ENCODE data around the gene KIFAP3.
"Not testable (repeated sequence)": the region's sequence is repeated elsewhere in the genome, so short reads cannot be mapped to it uniquely, and the experiment has no call there.

Gene KIFAP3

DNA sequence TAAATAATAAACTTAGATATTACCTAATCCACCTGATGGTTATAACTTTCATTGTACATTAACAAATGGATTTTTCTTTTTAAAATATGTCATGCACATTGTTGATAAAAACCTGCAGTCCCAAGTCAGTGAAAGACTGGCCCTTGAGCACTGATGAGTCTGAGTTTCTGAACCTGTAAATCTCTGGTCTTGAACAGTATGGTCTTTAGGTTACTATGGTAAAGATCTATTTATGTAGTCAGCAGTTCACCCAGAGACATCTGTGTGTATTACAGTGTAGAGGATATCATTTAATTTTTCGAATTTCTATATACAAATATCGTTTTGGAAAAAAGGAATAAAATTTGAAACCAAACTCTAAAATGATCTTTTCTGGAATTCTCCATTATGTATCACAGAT is 150.4 kb downstream of the KIFAP3 start:
- DNase-seq (ENCODE audit: low spot score) = no peak

- no peak for DNase-seq (ENCODE audit: low spot score)
These were observed 153.4 kb downstream of the KIFAP3 start for GRCh38 chr1:169921080-169921479.

DNA sequence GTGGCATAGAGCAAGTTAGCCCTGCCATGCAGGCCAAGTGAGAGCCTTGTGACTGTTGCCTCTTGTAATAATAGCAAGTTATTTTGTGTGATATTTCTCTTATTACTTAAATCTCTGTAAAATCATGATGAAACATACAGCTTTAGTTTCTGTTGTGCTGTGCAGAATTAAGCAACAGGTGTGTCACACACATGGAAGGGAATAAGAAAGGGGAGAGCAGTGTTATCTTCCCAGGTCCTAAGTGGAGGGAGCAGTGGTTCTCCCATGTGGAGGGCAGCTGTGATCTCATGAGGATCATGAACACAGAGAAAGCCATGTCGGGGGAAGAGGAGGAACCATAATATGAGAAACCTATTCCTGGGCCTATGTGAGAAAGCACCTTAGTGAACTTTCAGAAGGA is 155.6 kb downstream of the KIFAP3 start:
- DNase-seq (ENCODE audit: low spot score) = no peak

DNA sequence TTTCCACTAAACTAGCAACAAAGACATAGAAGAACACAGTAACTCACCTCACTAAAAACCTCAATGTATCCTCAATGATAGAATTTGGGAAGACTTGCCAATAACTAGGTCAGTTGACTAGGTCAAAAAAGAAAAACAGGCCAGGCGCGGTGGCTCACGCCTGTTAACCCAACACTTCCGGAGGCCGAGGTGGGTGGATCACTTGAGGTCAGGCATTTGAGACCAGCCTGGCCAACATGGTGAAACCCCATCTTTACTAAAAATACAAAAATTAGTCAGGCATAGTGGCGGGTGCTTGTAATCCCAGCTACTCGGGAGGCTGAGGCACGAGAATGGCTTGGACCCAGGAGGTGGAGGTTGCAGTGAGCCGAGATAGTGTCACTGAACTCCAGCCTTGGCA is 156.3 kb downstream of the KIFAP3 start:
- not testable (repeated sequence) for DNase-seq (ENCODE audit: low spot score)

DNA sequence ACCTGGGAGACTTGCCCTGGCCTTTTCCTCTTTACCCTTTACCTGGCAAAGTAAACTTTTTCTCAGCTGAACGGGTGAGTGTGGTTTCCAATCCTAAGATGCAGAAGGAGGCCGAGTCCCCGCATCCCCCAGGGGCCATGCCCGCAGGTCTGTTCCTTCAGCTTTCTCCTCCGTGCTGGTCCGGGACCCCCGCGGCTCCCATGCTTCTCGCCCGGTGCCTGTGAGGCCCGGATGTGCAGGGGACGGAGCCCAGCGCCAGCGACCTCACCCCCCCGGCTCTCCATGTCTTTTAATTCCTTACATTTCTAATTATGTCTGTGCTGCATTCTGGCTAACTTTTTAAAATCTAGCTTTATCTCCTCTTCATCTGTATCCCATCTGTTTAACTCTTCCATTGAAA is 159.3 kb downstream of the KIFAP3 start:
- DNase-seq (ENCODE audit: low spot score) = no peak

GRCh38 chr1:169914531-169914930 is 160.0 kb downstream of the KIFAP3 start:
- DNase-seq (ENCODE audit: low spot score) = peak; percentile 58

- no peak for DNase-seq (ENCODE audit: low spot score)
These were observed 165.0 kb downstream of the KIFAP3 start for GRCh38 chr1:169909499-169909898.

DNA sequence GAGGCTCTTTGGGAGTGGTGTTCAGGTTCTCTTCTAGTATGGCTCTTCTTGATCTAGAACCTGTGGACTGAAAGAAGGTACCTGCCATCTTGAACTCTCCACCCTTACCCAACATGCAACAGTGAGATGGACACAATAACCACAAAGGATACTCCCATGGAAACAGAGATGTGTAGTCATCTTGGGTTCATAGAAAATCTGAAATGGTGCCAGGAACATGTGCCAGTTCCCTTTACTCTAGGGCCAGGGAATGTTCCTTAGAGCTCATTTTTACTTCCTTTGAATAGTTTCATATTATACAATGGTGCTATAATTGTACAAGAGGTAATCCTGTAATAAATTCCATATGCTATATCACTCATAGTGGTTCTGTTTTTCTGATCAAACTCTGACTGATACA is 167.6 kb downstream of the KIFAP3 start:
- no peak for DNase-seq (ENCODE audit: low spot score)

DNA sequence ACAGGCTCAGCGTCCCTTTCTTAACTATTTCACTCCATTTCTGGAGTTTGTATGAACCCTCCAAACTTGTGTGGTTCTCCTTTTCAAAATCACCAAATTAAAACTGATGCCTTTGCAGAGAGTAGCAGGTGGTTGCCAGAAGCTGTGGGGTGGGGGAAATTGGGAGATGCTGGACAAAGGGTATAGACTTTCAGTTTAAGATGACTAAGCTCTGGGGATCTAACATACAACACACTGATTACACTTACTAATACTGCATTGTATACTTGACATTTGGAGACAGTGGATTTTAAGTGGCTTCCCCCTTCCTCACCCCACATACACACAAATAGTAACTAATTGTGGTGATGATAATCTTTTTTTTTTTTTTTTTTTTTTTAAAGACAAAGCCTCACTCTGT is 169.7 kb downstream of the KIFAP3 start:
- DNase-seq (ENCODE audit: low spot score) = no peak

- DNase-seq (ENCODE audit: low spot score) = no peak
These were observed 171.7 kb downstream of the KIFAP3 start for GRCh38 chr1:169902751-169903150.

DNA sequence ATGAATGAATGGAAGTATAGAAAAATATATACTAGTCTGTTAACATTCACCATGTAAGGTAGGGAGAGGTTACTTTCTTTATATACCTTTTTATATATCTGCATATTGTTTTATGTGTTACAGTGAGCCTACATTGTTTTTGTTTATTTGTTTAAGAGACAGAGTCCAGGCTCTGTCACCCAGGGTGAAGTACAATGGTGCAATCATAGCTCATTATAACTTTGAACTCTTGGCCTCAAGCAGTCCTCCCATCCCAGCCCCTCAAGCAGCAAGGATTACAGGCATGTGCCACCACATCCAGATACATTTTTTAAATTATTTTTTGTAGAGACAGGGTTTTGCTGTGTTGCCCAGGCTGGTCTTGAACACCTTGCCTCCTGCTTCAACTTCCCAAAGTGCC is 173.4 kb downstream of the KIFAP3 start:
- DNase-seq (ENCODE audit: low spot score) = no peak

DNA sequence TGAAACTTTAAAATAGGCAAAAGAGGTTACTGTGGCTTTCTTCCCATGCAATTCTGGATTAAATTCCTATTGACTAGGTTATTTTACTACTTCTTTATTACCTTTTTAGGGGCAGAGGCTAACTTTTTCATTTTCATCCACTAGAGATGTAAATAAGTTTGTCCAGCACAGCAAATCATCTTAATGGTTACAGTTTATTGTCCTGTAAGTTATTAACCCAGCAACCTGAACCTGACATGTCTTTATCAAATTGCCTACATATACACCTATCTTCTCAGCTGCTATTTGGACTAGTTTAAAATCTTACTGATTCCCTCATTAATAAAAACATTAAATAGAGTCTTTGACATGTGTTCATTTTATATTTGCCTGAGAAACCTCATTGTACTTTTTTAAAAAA is 173.9 kb downstream of the KIFAP3 start:
- no peak for DNase-seq (ENCODE audit: low spot score)

DNA sequence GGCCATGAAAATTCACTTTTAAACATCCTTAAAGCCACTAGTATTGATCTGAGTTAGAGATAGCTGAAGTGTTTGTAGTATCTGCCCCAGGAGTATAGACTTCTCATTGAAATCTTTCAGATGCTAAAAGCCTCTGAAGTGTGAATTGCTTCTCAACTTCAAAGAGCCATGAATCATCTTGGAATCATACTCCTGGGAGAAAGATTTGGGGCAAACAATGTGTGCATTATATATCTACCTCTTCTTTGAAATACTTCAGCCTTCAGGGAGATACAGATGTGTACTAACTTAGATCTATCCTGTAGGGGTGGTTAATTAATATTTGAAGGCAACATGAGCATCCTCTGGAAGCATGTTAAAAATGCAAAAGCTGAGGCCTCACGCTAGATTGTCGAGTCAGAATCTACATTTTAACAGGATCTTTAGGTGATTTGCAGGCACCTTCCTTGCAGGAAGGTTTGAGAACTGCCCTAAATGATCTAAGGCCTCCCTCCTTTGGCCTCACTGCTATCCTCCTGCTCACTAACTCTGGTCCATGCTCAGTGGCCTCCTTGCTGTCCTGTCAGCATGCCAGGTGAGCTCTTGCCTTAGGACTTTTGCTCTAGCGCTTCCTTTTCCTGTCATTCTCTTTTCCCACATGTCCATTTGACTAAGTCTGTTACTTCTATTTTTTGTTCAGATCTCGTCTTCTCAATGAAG is 174.8 kb downstream of the KIFAP3 start:
- DNase-seq (ENCODE audit: low spot score) = no peak

- DNase-seq (ENCODE audit: low spot score) = no peak
These were observed 178.5 kb downstream of the KIFAP3 start for GRCh38 chr1:169896013-169896412.

GRCh38 chr1:169894424-169895145 is 179.9 kb downstream of the KIFAP3 start:
- no peak for DNase-seq (ENCODE audit: low spot score)

DNA sequence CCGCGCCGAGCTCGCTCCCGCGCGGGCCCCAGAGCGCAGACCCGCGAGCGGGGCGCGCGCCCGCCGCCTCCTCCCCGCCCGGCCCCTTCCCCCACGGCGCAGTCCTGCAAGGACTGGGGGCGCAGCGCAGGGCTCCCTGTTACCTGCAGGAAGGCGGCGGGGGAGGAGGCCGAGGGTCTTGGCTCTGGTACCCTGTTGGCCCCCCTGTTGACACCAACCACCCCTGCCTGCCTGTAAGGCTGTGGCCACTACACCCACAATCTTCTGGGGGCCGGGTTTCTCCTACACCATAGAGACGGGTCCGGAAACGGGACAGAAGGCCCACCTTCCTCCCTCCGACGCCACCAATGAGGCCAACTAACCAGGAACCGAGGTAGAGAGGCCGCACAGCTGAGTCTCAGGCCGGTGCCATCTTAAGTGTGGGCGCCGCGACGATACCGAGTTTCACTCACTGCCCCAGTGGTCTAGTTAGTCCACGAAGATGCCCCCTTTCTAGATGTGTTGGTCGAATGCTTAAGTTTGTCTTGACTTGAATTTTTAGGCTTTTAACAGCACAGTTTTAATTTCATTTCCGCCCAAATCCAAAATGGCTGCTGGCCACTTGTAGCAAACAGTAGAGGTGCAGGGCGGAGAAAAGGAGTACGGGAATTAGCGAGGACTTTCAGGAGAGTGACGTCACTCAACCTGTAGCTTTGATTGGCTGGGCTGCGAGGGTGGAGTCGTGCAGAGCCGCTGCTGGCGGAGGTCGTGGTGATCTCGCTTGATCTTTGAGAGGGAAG is 180.7 kb downstream of the KIFAP3 start, which contains the start of gene SCYL3:
TSS of gene SCYL3 (minus strand) at position 252 of the 779 bp plus-strand sequence. CDS start 5,056 bp downstream, outside the sequence.
- peak; percentile 97 for DNase-seq (ENCODE audit: low spot score)

- DNase-seq (ENCODE audit: low spot score) = no peak
These were observed 181.4 kb downstream of the KIFAP3 start for GRCh38 chr1:169892927-169893644.

- no peak for DNase-seq (ENCODE audit: low spot score)
These were observed 182.1 kb downstream of the KIFAP3 start for GRCh38 chr1:169892176-169892926.

GRCh38 chr1:169891539-169891885 is 183.0 kb downstream of the KIFAP3 start:
- DNase-seq (ENCODE audit: low spot score) = no peak

DNA sequence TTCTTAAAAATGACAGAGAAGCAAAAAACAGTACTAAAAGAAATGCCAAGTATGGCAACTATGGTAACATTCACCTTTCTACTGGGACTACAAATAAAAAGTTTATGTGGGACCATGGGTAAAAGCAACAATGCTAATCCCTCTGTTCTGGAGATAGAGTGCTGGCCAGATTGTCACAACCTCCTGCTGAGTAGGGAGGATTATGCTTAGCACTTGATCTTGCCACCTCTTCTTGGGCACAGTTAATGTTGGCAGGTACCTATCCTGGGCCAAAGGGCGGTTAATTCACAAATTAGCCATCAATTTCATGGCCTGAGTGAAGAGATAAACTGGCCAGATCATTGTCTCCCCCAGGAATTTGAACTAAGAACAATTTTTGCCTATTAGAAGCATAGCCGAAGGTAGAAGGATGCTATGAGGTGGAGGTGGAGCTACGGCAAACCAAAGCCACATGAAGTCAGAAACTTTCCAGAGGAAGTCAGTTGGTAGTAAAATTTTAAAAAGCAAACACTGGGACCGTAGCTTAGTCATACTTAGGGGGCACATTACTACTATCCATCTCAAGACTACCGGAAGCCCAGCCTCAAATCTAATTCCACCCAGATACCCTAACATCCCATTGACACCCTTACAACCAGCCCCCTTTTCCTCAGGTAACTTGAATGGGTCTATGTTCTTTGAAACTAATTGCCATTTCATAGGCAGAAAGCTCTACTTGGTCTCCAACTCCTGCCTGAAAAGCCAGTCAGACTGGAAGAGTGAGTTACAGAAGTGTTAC is 183.5 kb downstream of the KIFAP3 start:
- DNase-seq (ENCODE audit: low spot score) = peak; percentile 64

DNA sequence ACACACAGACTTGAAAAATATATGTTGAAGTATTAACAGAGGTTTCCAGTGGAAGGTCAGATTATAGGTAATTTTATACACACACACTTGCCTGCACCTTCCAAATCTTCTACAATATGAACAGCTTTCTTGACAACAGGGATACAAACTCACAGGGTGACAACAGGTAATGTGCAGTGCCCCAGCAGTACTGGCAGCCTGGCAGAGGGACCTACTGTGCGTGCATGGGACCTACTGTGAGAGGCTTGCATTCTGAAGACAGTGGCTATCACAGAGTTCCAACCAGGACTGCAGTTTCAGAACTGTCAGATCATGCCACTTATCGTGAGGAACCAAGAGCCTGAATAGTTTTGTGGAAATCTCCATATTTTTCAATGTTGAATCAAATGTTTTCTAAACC is 184.6 kb downstream of the KIFAP3 start:
- no peak for DNase-seq (ENCODE audit: low spot score)

All from activated CD4-positive, alpha-beta T cell treated with anti-CD3 and anti-CD28 coated beads, Interleukin-2, Interleukin-4, amounts not matched to agents 100 ng/mL and 50 ng/mL, durations not matched to agents 16 hours and 8 hours (primary cell).